Activated CD8-positive, alpha-beta memory T cell treated with anti-CD3 and anti-CD28 coated beads for 4 hours (primary cell): Measurements from ENCODE around the gene ZFP1.
"Not testable (repeated sequence)": the region's sequence is repeated elsewhere in the genome, so short reads cannot be mapped to it uniquely, and the experiment has no call there.

Source experiments
- DNase-seq, 2 donors: peaks; one replicate each; pipeline ENCODE4 v3.0.0-alpha.2; 2020; ENCODE audit warnings: low read depth in 2 of 2

Gene ZFP1

GRCh38 chr16:75113541-75114121 is 34.7 kb upstream of the ZFP1 start:
- no peak for DNase-seq

- no peak for DNase-seq
Measured at GRCh38 chr16:75114179-75114945, 34.0 kb upstream of the ZFP1 start.

DNA sequence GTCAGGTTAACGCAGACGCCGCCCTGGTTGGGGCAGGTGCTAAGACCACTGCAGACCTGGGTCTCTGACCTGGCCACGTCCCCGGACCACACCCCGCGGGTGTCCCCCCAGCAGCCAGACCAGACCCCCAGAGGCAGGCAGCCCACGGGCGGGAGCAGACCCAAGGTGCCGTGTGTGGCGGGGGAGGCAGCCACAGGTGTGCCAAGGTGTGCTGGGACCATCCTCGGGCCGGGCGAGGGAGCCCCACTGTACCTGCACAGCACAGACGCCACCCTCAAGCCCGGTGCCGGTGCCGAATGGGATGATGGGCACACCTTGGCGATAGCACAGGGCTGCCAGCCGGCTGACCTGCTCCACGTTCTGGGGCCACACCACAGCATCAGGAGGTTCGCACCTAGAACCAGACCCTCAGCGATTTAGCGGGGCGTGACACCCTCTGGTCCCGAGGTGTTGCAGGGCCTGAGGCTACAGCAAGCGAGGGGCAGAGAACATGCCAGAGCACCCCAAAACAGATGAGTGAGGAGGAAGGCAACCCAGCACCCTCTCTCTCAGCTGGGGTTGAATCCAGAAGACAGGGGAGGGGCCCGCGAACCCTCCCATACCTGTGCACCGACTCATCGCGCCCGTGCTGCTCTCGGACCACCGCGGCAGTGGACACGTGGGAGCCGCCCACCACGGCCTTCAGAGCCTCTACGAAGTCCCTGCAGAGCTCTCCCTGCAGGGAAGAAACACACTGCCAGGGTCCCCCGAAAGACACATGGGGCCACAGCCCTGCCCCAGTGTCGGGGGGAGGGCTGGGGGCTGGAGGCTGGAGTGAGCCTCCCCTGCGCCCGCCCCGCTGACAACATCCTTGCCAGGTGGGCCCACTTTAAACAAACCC is 33.1 kb upstream of the ZFP1 start:
- no peak for DNase-seq

- no peak for DNase-seq
Measured at GRCh38 chr16:75116081-75116910, 32.0 kb upstream of the ZFP1 start, which contains the start of gene LDHD. Gene LDHD, minus strand, starts transcription at chr16:75116780. Its CDS starts 60 bp downstream, at chr16:75116720.

GRCh38 chr16:75116911-75117245 is 31.4 kb upstream of the ZFP1 start:
- no peak for DNase-seq

GRCh38 chr16:75118943-75119539 is 29.3 kb upstream of the ZFP1 start:
- no peak for DNase-seq

DNA sequence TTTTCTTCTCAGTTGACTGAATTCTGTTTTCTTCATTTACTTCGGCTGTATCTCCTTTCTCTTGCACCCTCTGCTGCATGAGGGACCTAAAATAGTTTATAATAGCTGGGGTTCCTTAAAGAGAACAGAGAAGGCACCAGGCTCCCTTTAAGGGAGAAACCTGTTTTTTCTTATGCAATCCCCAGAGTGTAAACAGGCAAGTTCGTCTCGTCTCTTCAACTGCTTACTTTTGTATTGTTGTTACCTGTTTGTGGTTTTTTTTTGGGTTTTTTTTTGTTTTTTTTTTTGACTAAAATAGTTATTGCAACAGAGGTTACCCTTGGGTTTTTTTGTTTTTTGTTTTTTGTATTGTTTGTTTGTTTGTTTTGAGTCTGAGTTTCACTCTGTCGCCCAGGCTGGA is 28.1 kb upstream of the ZFP1 start:
- no peak for DNase-seq

DNA sequence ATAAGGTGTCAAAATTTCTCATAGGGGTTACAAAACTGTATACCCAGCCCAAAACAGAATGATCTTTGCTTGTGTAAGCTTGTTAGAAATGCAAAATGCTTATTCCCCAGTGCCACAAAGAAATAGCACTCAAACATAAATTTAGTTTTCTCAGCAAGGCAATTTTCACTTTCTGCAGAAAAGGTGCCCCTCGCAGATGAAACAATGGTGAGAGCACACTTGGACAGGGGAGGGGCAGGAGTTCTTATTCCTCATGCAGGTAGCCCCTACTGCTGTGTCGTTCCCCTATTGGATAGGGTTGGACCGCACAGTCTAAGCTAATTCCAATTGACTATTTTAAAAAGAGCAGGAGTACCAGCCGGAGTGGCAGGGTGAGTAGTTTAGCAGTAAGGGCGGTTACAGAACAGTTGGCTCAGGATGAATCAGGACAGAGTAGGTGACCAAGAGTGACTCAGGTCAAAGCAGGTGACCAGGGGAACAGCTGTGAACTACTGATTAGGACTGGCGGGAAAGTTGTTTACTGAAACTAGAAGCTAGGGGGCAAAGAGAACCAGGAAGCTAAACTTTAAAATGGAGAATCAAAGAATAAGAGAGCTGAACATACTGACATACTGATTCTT is 26.3 kb upstream of the ZFP1 start:
- no peak for DNase-seq

DNA sequence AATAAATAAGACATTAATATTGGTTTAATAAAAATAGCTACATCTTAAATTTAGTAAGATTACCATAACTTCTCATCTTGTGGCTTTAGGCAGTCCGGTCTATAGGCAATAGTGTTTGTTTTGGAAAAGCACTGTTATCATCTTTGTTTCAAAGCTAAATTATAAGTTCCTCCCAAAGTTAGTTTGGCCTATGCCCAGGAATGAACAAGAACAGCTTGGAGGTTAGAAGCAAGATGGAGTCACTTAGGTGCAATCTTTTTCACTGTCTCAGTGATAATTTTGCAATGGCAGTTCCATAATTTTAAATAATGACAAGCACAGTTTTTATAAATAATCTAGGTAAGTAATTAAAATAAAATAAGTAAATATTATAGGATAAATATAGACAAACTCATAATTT is 25.7 kb upstream of the ZFP1 start:
- no peak for DNase-seq

- DNase-seq = no peak
Measured at GRCh38 chr16:75127713-75128415, 20.5 kb upstream of the ZFP1 start.

DNA sequence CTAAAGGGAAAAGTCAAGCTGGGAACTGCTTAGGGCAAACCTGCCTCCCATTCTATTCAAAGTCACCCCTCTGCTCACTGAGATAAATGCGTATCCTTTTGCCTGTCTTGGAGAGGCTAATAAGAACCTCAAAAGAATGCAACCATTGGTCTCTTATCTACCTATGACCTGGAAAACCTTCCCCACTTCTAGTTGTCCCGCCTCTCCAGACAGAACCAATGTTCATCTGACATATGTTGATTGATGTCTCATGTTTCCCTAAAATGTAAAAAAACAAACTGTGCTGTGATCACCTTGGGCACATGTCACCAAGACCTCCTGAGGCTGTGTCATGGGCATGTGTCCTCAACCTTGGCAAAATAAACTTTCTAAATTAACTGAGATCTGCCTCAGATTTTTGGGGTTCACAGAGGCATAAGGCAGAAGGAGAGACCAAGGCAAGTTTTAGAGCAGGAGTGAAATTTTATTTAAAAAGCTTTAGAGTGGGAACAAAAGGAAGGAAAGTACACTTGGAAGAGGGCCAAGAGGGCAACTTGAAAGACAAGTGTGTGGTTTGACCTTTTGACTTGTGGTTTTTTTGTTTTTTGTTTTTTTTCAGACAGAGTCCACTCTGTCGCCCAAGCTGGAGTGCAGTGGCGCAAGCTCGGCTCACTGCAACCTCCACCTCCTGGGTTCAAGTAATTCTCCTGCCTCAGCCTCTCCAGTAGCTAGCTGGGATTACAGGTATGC is 18.7 kb upstream of the ZFP1 start:
- DNase-seq = not testable (repeated sequence)

DNA sequence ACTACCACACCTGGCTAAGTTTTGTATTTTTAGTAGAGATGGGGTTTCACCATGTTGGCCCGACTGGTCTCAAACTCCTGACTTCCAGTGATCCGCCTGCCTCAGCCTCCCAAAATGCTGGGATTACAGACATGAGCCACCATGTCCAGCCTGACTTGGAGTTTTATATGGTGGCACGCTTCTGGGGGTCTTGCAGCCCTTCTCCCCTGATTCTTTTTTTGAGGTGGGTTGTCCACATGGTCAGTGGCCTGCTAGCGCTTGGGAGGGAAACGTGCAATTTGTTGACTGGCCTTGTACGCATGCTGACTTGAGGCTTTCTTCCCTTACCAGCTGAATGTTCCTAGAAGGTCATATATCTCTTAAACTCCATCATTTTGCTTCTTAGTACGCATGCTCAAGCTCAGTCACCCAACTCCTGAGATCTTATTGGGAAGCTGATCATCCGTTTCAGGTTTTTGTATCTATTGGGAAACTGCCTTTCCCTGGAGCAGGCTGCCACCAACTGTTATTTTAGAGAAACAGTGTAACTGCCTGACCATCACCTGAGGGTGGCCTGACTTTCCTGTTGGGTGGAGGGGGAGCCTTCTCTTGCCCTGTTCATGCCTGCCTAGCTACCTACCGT is 18.1 kb upstream of the ZFP1 start:
- DNase-seq = no peak

GRCh38 chr16:75131081-75131480 is 17.2 kb upstream of the ZFP1 start:
- no peak for DNase-seq

DNA sequence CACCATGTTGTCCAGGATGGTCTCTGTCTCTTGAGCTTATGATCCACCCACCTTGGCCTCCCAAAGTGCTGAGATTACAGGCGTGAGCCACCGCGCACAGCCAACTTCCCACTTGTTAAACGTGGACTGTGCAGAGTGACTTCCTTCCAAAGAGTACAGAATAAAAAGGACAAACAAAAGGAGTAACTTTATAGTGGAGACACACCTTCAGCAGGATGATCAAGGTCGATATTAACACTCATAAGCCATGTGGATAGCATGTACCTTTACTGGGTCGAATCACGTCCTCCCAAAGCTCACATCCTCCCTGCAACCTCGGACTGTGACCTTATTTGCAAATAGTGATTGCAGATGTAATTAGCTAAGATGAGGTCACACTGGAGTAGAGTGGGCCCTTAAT is 10.1 kb upstream of the ZFP1 start:
- no peak for DNase-seq

- DNase-seq = no peak
Measured at GRCh38 chr16:75138636-75139035, 9.7 kb upstream of the ZFP1 start.

DNA sequence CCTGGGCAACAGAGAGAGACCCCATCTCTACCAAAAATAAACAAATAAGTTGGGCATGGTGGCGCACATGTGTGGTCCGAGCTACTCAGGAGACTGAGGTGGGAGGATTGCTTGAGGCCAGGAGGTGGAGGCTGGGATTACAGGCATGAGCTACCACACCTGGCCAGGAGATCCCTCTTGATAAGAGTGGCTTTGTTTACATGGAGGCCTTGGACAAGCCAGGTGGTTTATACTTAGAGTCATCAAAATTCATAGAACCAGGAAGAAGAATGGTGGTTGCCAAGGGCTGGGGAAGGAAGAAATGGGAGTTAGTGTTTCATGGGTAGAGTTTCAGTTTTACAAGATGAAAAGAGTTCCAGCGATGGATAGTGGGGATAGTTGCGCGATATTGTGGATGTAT is 8.8 kb upstream of the ZFP1 start:
- no peak for DNase-seq

DNA sequence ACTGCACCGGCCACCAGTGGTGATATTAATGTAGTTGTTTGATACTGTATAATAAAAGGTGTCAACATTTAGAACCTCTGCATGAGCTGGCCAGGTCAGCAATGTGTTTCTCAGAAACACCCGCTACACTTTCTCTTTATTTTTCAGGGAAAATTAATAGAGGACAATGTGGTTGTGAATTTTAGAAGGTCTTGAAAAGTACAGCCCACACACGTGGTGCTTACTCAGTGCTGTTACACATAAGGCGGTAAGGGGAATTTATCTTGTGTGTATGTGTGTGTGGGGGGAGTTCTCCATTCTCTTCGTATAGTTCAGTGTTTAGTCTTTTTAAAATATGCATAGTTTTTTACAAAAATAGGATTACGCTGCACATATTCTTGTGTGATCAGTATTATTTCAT is 4.4 kb upstream of the ZFP1 start:
- no peak for DNase-seq

DNA sequence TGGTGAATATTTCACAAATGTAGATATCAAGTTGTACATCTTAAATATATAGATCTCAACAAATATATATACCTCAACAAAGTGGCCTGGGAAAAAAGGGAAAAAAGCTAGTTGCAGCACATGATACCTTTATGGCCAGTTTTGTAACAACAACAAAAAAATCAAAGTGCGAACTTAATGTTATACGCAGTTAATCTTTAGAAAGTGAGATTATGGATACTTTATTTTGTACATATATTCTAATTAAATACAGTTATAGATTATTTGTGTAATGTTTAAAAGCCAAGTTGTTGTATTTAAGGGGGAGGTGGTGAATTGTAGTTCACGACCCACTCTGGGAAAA is 385 bp upstream of the ZFP1 start:
- DNase-seq = no peak

DNA sequence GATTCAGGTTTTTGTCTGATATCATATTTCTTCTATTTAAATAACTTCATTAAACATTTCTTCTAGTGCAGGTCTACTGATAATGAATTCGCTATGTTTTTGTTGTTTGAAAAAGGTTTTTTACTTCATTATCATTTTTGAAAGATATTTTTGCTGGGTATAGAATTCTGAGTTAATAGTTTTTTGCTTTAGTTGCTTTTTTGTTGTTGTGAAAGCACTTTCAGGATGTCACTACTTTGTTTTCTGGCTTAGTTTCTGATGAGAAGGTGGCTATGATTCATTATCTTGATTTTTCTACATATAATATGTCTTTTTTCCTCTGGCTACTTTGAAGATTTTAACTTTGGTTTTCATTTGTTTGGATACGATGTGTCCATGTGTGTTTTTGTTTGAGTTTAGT is 3.5 kb downstream of the ZFP1 start:
- DNase-seq = no peak
